Activated CD4-positive, alpha-beta T cell treated with anti-CD3 and anti-CD28 coated beads for 1 hour (primary cell): ENCODE results near the gene CREM.

Experiments
- DNase-seq: peaks from one replicate; pipeline ENCODE4 v3.0.0-alpha.2; 2020

Gene CREM

GRCh38 chr10:35136263-35136815, 9.7 kb downstream of the CREM start:
- no peak for DNase-seq

GRCh38 chr10:35140126-35140525, 13.5 kb downstream of the CREM start:
- no peak for DNase-seq

GRCh38 chr10:35140727-35141126, 14.1 kb downstream of the CREM start:
- no peak for DNase-seq

- DNase-seq, result no peak
These were observed 23.7 kb downstream of the CREM start for GRCh38 chr10:35150308-35150707.

GRCh38 chr10:35152992-35153391, 26.3 kb downstream of the CREM start:
- DNase-seq, result no peak

- no peak for DNase-seq
These were observed 27.1 kb downstream of the CREM start for GRCh38 chr10:35153716-35154115.

- DNase-seq, result no peak
These were observed 34.1 kb downstream of the CREM start for GRCh38 chr10:35160743-35161142.

GRCh38 chr10:35161906-35162305, 35.3 kb downstream of the CREM start:
- DNase-seq, result no peak

- no peak for DNase-seq
These were observed 38.5 kb downstream of the CREM start for GRCh38 chr10:35165136-35165535.

GRCh38 chr10:35165811-35166210, 39.2 kb downstream of the CREM start:
- DNase-seq, result no peak

- DNase-seq, result no peak
These were observed 40.0 kb downstream of the CREM start for GRCh38 chr10:35166607-35167006.

- no peak for DNase-seq
These were observed 40.7 kb downstream of the CREM start for GRCh38 chr10:35167342-35167741.

- DNase-seq, result no peak
These were observed 45.5 kb downstream of the CREM start for GRCh38 chr10:35172146-35172545.

- no peak for DNase-seq
These were observed 45.9 kb downstream of the CREM start for GRCh38 chr10:35172574-35172973.

GRCh38 chr10:35178331-35178730, 51.7 kb downstream of the CREM start:
- DNase-seq, result no peak

GRCh38 chr10:35182631-35183510, 56.2 kb downstream of the CREM start:
- no peak for DNase-seq

- no peak for DNase-seq
These were observed 58.0 kb downstream of the CREM start for GRCh38 chr10:35184527-35185171.

GRCh38 chr10:35185260-35186034, 58.8 kb downstream of the CREM start:
- no peak for DNase-seq

GRCh38 chr10:35188954-35189353, 62.3 kb downstream of the CREM start:
- DNase-seq, result no peak

- no peak for DNase-seq
These were observed 64.9 kb downstream of the CREM start for GRCh38 chr10:35191523-35191922.

GRCh38 chr10:35192645-35193249, 66.1 kb downstream of the CREM start:
- DNase-seq, result no peak

GRCh38 chr10:35194471-35194870, 67.8 kb downstream of the CREM start:
- DNase-seq, result no peak

GRCh38 chr10:35194906-35195305, 68.3 kb downstream of the CREM start:
- DNase-seq, result no peak
